Stomach (tissue), 9 donors: ENCODE data around the gene DBNL. TPM values are rescaled to one million over a fixed set of nuclear protein-coding genes. Genes with fewer than 3 reads are reported as not detected.

Experiments used
- DNase-seq, 2 donors: peaks; one replicate each; pipeline versions ENCODE4 v3.0.0 to v3.0.0-alpha.2; 2013 to 2019
- H3K27ac ChIP-seq, 5 donors: fragments of 200-600 bp in 4 of 5; sonication (generic) in 4 of 5; one replicate each; pipeline ENCODE4 v1.5.1; 2013 to 2019; ENCODE audit warnings: mild to moderate bottlenecking in 1 of 5, moderate library complexity in 1 of 5
- H3K27me3 ChIP-seq, 3 donors: fragments of 200-600 bp; sonication (generic); one replicate each; pipeline ENCODE4 v1.5.1; 2017 to 2019; ENCODE audit warnings: mixed run types in 1 of 3
- H3K36me3 ChIP-seq, 4 donors: fragments of 200-600 bp; sonication (generic); 1 replicate in 3 of 4; 2 replicates in 1 of 4; pipeline ENCODE4 v1.5.1; 2016 to 2019
- H3K4me1 ChIP-seq, 4 donors: fragments of 200-600 bp; sonication (generic); one replicate each; pipeline ENCODE4 v1.5.1; 2016 to 2019
- H3K4me3 ChIP-seq, 4 donors: fragments of 200-600 bp; sonication (generic) in 3 of 4; one replicate each; pipeline ENCODE4 v1.5.1; 2016 to 2019; ENCODE audit warnings: mild to moderate bottlenecking in 1 of 4
- H3K9me3 ChIP-seq, 4 donors: fragments of 200-600 bp; sonication (generic); one replicate each; pipeline ENCODE4 v1.5.1; 2016 to 2019
- EP300 ChIP-seq: sonication (generic); formaldehyde crosslinking; IDR thresholded peaks from one replicate; pipeline ENCODE4 v1.6.1; 2017; ENCODE audit warnings: antibody characterized with exemption
- POLR2A ChIP-seq, 4 donors: fragments of 450-650 bp; IDR thresholded peaks; one replicate each; pipeline ENCODE4 v1.6.1; 2016; ENCODE audit warnings: antibody characterized with exemption in 4 of 4, control low read depth in 2 of 4, mild to moderate bottlenecking in 1 of 4, moderate library complexity in 1 of 4
- POLR2AphosphoS5 ChIP-seq, 3 donors: sonication (generic); formaldehyde crosslinking; IDR thresholded peaks; one replicate each; pipeline ENCODE4 v1.6.1; 2016; ENCODE audit warnings: antibody characterized with exemption in 3 of 3
- WGBS, 5 donors: extraction: QIAGEN DNeasy Blood & Tissue Kit in 3 of 5; methylation state at CpG; one replicate each; pipeline versions ENCODE4 v1.1.5 to v1.1.7; 2013 to 2018; 5-methylcytosine and 5-hydroxymethylcytosine counted together
- intact Hi-C: fragments of 100-400 bp; cut with DNase I; formaldehyde crosslinking; loops from one replicate; pipeline ENCODE4 v1.15.1; 2023; ENCODE audit warnings: low total_unique reads
- polyA plus RNA-seq, 3 donors: library from polyadenylated mRNA; stranded (reverse); fragments of 200-250 nt; gene quantifications; one replicate each; pipeline ENCODE4 v1.2.3, GENCODE V29; 2013
- total RNA-seq, 5 donors: library from RNA; depleted of rRNA; stranded (reverse); fragments of >200 nt; gene quantifications; one replicate each; pipeline versions ENCODE4 v1.1.0 to v1.2.3, GENCODE V29; 2014 to 2016
- TF ChIP-seq, protein P1 (sequence below), 7 experiments: fragments of 450-650 bp in 4 of 7; fragments of 200-600 bp in 3 of 7; sonication (generic) in 3 of 7; IDR thresholded peaks; one replicate each; pipeline ENCODE4 v1.5.1; 2016 to 2019; ENCODE audit warnings: antibody characterized with exemption in 7 of 7, control low read depth in 2 of 7, mild to moderate bottlenecking in 1 of 7
- donor health status: healthy with polysubstance abuse.
- donor health status: Bipolar disorder and iron deficiency.
- donor health status: healthy.

DBNL gene
- total and polyA plus RNA-seq, 8 donors = 27.4 to 154 (median 78.0) TPM

- H3K9me3 ChIP-seq = no peaks in the 10 kb centered on the region
- H3K36me3 ChIP-seq = peaks cover 10 to 11% (median 10%) of the 10 kb centered on the region in 4 donors
- H3K27ac ChIP-seq = peak overlapping the region in 2 of 5 donors; percentile 27 to 95
- DNase-seq = no peak
- WGBS, 5 donors = 69 to 88% (median 80%) methylated on average over 4 of the region's 4 CpGs
- H3K27me3 ChIP-seq = no peaks in the 10 kb centered on the region
- no peak for TF ChIP-seq EP300
- no peak for TF ChIP-seq POLR2AphosphoS5 (IDR thresholded peaks at IDR 0.05)
- no peak for TF ChIP-seq POLR2A (IDR thresholded peaks at IDR 0.05)
- TF ChIP-seq, protein P1, sequence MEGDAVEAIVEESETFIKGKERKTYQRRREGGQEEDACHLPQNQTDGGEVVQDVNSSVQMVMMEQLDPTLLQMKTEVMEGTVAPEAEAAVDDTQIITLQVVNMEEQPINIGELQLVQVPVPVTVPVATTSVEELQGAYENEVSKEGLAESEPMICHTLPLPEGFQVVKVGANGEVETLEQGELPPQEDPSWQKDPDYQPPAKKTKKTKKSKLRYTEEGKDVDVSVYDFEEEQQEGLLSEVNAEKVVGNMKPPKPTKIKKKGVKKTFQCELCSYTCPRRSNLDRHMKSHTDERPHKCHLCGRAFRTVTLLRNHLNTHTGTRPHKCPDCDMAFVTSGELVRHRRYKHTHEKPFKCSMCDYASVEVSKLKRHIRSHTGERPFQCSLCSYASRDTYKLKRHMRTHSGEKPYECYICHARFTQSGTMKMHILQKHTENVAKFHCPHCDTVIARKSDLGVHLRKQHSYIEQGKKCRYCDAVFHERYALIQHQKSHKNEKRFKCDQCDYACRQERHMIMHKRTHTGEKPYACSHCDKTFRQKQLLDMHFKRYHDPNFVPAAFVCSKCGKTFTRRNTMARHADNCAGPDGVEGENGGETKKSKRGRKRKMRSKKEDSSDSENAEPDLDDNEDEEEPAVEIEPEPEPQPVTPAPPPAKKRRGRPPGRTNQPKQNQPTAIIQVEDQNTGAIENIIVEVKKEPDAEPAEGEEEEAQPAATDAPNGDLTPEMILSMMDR (IDR thresholded peaks at IDR 0.05) = no peak
- peaks cover 7 to 45% (median 34%) of the 10 kb centered on the region in 4 donors for H3K4me1 ChIP-seq
- intact Hi-C loops = no loop called here
- H3K4me3 ChIP-seq = no peak overlapping the region
These were observed 40.2 kb downstream of the DBNL start for GRCh38 chr7:44084701-44085100.

- intact Hi-C loops = no loop called here
- DNase-seq = no peak
- Histone ChIP-seq H3K36me3 (peaks cover 2% of the 10 kb centered on the region in 4 donors), H3K4me1 (peaks cover 7 to 45% (median 30%) of the 10 kb centered on the region in 4 donors), H3K27me3 (no peaks in the 10 kb centered on the region), H3K4me3 (no peak overlapping the region), H3K27ac (peak overlapping the region in 1 of 5 donors; percentile 27), H3K9me3 (no peaks in the 10 kb centered on the region)
- TF ChIP-seq POLR2A (IDR thresholded peaks at IDR 0.05) (no peak), EP300 (no peak), POLR2AphosphoS5 (IDR thresholded peaks at IDR 0.05) (no peak)
- TF ChIP-seq, protein P1 (IDR thresholded peaks at IDR 0.05) = no peak
- WGBS, 5 donors = 73 to 78% (median 75%) methylated on average over 3 of the region's 3 CpGs
These were observed 41.0 kb downstream of the DBNL start for GRCh38 chr7:44085546-44085945.

GRCh38 chr7:44086627-44087026, 42.1 kb downstream of the DBNL start:
- Histone ChIP-seq H3K27me3 (no peaks in the 10 kb centered on the region), H3K9me3 (no peaks in the 10 kb centered on the region), H3K4me1 (peaks cover 0 to 35% (median 19%) of the 10 kb centered on the region in 4 donors), H3K36me3 (no peaks in the 10 kb centered on the region), H3K27ac (peak overlapping the region in 4 of 5 donors; percentile 62 to 85 (median 84)), H3K4me3 (no peak overlapping the region)
- TF ChIP-seq EP300 (no peak), POLR2A (IDR thresholded peaks at IDR 0.05) (no peak), POLR2AphosphoS5 (IDR thresholded peaks at IDR 0.05) (no peak)
- TF ChIP-seq, protein P1 (IDR thresholded peaks at IDR 0.05) = no peak
- no peak for DNase-seq
- intact Hi-C loops = no loop called here
- 96 to 100% (median 96%) methylated on average over 3 of the region's 3 CpGs for whole genome bisulfite sequencing, 5 donors

DNA sequence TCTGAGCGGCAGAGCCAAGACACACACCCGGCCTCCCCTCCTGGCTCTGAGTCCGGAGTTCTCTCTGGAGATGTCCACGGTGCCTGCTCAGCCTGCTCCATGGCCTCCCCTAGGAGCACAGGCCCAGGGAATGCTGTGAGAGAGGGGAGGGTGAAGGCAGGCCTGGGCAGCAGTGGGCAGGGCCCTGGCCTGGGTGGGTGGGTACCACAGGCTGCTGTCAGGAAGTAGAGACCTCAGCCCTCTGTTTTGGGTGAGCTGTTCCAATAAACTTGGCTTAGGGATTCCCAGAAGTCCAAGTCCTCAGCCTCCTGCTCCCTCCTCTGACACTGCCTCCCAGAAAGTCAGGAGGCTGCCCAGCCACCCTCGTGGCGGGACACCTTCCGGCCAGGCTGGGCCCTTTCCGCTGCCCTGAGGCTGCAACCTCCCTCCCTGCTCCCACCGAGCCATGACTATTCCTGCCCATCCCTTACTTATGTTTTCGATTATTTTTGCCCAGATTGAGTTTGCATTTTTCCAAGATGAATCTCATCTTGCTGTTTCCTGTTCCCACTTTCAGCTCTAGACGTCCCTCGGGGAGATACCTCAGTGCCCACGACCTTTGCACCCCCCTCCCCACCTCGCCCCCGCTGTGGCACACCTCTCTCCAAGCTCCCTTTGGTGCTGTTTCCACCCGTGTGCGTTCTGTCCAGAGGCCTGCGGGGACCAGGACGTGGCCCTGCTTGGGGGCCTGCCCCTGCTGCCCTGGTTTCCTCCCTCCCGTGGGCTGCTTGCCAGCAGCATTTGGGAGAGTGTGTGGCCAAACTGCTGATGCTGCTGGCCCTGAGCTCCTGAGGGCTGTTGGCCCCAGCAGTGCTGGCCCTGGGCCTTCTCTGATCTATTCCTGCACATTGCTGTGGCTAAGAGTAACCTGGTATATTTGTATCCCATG, 43.7 kb downstream of the DBNL start:
- Histone ChIP-seq H3K4me1 (peaks cover 0 to 33% (median 17%) of the 10 kb centered on the region in 4 donors), H3K27ac (peak overlapping the region; percentile 24 to 85 (median 83)), H3K9me3 (no peaks in the 10 kb centered on the region), H3K36me3 (no peaks in the 10 kb centered on the region), H3K4me3 (no peak overlapping the region), H3K27me3 (no peaks in the 10 kb centered on the region)
- intact Hi-C loops = no loop called here
- no peak for DNase-seq
- TF ChIP-seq EP300 (no peak), POLR2AphosphoS5 (IDR thresholded peaks at IDR 0.05) (no peak), POLR2A (IDR thresholded peaks at IDR 0.05) (no peak)
- TF ChIP-seq, protein P1 (IDR thresholded peaks at IDR 0.05) = no peak
- 40 to 61% (median 56%) methylated on average over 17 to 20 of the region's 20 CpGs for WGBS, 5 donors
